Suprapubic skin (tissue), 4 donors: ENCODE measurements around the gene NFATC3. TPM values are rescaled to one million over a fixed set of nuclear protein-coding genes. Genes with fewer than 3 reads are reported as not detected.

Experiments used
- DNase-seq, 2 donors: peaks; one replicate each; pipeline ENCODE4 v3.0.0-alpha.2; 2019; ENCODE audit warnings: low spot score in 2 of 2
- H3K27ac ChIP-seq: fragments of 200-600 bp; sonication (generic); one replicate; pipeline ENCODE4 v1.5.1; 2019
- H3K27me3 ChIP-seq: fragments of 200-600 bp; sonication (generic); one replicate; pipeline ENCODE4 v1.5.1; 2019
- H3K36me3 ChIP-seq: fragments of 200-600 bp; sonication (generic); one replicate; pipeline ENCODE4 v1.5.1; 2019
- H3K4me1 ChIP-seq: fragments of 200-600 bp; sonication (generic); one replicate; pipeline ENCODE4 v1.5.1; 2019
- H3K4me3 ChIP-seq: fragments of 200-600 bp; sonication (generic); one replicate; pipeline ENCODE4 v1.5.1; 2019; ENCODE audit warnings: mild to moderate bottlenecking
- H3K9me3 ChIP-seq: fragments of 200-600 bp; sonication (generic); one replicate; pipeline ENCODE4 v1.5.1; 2019
- EP300 ChIP-seq: sonication (generic); formaldehyde crosslinking; IDR thresholded peaks from one replicate; pipeline ENCODE4 v1.6.1; 2017; ENCODE audit warnings: antibody characterized with exemption
- POLR2A ChIP-seq, 2 donors: fragments of 450-650 bp; IDR thresholded peaks; one replicate each; pipeline ENCODE4 v1.6.1; 2017; ENCODE audit warnings: antibody characterized with exemption in 2 of 2, mild to moderate bottlenecking in 2 of 2, moderate library complexity in 2 of 2
- POLR2AphosphoS5 ChIP-seq, 3 donors: sonication (generic); formaldehyde crosslinking; IDR thresholded peaks; one replicate each; pipeline ENCODE4 v1.6.1; 2017; ENCODE audit warnings: antibody characterized with exemption in 3 of 3
- WGBS: methylation state at CpG from one replicate; pipeline ENCODE4 v1.1.5; 2018; 5-methylcytosine and 5-hydroxymethylcytosine counted together
- total RNA-seq, 4 donors: library from RNA; depleted of rRNA; stranded (reverse); fragments of >200 nt; gene quantifications; one replicate each; pipeline ENCODE4 v1.1.0, GENCODE V29; 2016
- TF ChIP-seq, protein P1 (sequence below), 2 donors: fragments of 200-600 bp in 1 of 2; fragments of 450-650 bp in 1 of 2; sonication (generic) in 1 of 2; IDR thresholded peaks; one replicate each; pipeline ENCODE4 v1.5.1; 2016 to 2019; ENCODE audit warnings: antibody characterized with exemption in 2 of 2, mild to moderate bottlenecking in 1 of 2, moderate library complexity in 1 of 2

Gene NFATC3
- total RNA-seq, 4 donors from 2014 or later = 32.7 to 58.1 (median 36.9) TPM

- TF ChIP-seq, protein P1, sequence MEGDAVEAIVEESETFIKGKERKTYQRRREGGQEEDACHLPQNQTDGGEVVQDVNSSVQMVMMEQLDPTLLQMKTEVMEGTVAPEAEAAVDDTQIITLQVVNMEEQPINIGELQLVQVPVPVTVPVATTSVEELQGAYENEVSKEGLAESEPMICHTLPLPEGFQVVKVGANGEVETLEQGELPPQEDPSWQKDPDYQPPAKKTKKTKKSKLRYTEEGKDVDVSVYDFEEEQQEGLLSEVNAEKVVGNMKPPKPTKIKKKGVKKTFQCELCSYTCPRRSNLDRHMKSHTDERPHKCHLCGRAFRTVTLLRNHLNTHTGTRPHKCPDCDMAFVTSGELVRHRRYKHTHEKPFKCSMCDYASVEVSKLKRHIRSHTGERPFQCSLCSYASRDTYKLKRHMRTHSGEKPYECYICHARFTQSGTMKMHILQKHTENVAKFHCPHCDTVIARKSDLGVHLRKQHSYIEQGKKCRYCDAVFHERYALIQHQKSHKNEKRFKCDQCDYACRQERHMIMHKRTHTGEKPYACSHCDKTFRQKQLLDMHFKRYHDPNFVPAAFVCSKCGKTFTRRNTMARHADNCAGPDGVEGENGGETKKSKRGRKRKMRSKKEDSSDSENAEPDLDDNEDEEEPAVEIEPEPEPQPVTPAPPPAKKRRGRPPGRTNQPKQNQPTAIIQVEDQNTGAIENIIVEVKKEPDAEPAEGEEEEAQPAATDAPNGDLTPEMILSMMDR (IDR thresholded peaks at IDR 0.05) = no peak
- TF ChIP-seq POLR2A (IDR thresholded peaks at IDR 0.05) (no peak), POLR2AphosphoS5 (IDR thresholded peaks at IDR 0.05) (no peak), EP300 (no peak)
- no peak overlapping the region for H3K27ac ChIP-seq
- H3K4me1 ChIP-seq = no peaks in the 10 kb centered on the region
- no peak overlapping the region for H3K4me3 ChIP-seq
- WGBS = 93% methylated on average over 2 of the region's 2 CpGs
- H3K27me3 ChIP-seq = no peaks in the 10 kb centered on the region
- H3K9me3 ChIP-seq = no peaks in the 10 kb centered on the region
- DNase-seq = no peak
- H3K36me3 ChIP-seq = peaks cover 60% of the 10 kb centered on the region
These were observed 94.1 kb downstream of the NFATC3 start for GRCh38 chr16:68179196-68179795.

DNA sequence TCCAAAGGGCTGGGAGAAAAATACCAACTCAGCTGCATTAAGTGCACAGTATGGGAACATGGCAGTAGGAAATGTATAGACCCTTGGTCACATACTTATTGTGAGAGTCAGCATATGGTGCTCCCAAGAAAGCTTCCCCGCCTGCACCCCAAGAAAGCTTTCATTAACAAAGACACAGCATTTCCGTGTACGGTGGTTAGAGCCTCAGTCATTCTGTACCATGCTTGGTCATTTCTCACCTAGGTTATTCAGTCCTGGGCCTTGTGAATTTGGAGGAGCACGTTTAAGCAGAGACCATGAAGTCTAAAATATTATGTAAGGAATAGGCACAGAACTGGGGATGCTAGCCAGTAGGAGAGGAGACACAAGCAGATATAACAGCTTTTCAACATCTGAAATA lies 94.7 kb downstream of the NFATC3 start:
- 95% methylated on average over 4 of the region's 4 CpGs for WGBS
- Histone ChIP-seq H3K36me3 (peaks cover 61% of the 10 kb centered on the region), H3K27ac (no peak overlapping the region), H3K9me3 (no peaks in the 10 kb centered on the region), H3K4me1 (no peaks in the 10 kb centered on the region), H3K4me3 (no peak overlapping the region), H3K27me3 (no peaks in the 10 kb centered on the region)
- DNase-seq = no peak
- TF ChIP-seq POLR2AphosphoS5 (IDR thresholded peaks at IDR 0.05) (no peak), EP300 (no peak), POLR2A (IDR thresholded peaks at IDR 0.05) (no peak)
- TF ChIP-seq, protein P1 (IDR thresholded peaks at IDR 0.05) = no peak

DNA sequence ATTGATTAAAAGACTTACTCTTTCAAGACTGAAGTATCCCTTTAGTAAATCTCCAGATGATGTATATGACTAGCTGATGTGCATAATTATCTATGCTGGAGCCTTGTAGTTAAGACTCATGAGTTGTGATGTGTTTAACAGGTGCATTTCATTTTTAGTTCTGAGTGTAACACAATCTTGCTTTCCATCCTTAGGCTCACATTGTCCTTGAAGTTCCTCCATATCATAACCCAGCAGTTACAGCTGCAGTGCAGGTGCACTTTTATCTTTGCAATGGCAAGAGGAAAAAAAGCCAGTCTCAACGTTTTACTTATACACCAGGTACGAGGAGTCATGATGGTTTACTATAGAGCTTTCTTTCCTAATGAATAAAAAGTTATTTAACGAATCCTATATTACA lies 97.9 kb downstream of the NFATC3 start:
- no peak for TF ChIP-seq EP300
- TF ChIP-seq POLR2A (IDR thresholded peaks at IDR 0.05) = no peak
- no peak for TF ChIP-seq POLR2AphosphoS5 (IDR thresholded peaks at IDR 0.05)
- DNase-seq = no peak
- H3K27ac ChIP-seq = no peak overlapping the region
- no peaks in the 10 kb centered on the region for H3K27me3 ChIP-seq
- H3K9me3 ChIP-seq = no peaks in the 10 kb centered on the region
- H3K4me1 ChIP-seq = no peaks in the 10 kb centered on the region
- H3K36me3 ChIP-seq = peaks cover 65% of the 10 kb centered on the region
- no peak overlapping the region for H3K4me3 ChIP-seq
- WGBS = 81% methylated on average over 3 of the region's 3 CpGs

- H3K27me3 ChIP-seq = no peaks in the 10 kb centered on the region
- WGBS = 95% methylated on average over 4 of the region's 7 CpGs
- DNase-seq = no peak
- no peak overlapping the region for H3K4me3 ChIP-seq
- H3K36me3 ChIP-seq = peaks cover 66% of the 10 kb centered on the region
- no peak overlapping the region for H3K27ac ChIP-seq
- no peaks in the 10 kb centered on the region for H3K9me3 ChIP-seq
- H3K4me1 ChIP-seq = no peaks in the 10 kb centered on the region
- no peak for TF ChIP-seq POLR2A (IDR thresholded peaks at IDR 0.05)
- TF ChIP-seq EP300 = no peak
- TF ChIP-seq POLR2AphosphoS5 (IDR thresholded peaks at IDR 0.05) = no peak
- TF ChIP-seq, protein P1 (IDR thresholded peaks at IDR 0.05) = no peak
These were observed 101.7 kb downstream of the NFATC3 start for GRCh38 chr16:68186877-68187276.

- WGBS = 94% methylated on average over 2 of the region's 2 CpGs
- H3K9me3 ChIP-seq = no peaks in the 10 kb centered on the region
- TF ChIP-seq POLR2A (IDR thresholded peaks at IDR 0.05) (no peak), EP300 (no peak), POLR2AphosphoS5 (IDR thresholded peaks at IDR 0.05) (no peak)
- TF ChIP-seq, protein P1 (IDR thresholded peaks at IDR 0.05) = no peak
- peaks cover 60% of the 10 kb centered on the region for H3K36me3 ChIP-seq
- DNase-seq = no peak
- no peak overlapping the region for H3K4me3 ChIP-seq
- H3K27me3 ChIP-seq = no peaks in the 10 kb centered on the region
- no peaks in the 10 kb centered on the region for H3K4me1 ChIP-seq
- H3K27ac ChIP-seq = no peak overlapping the region
These were observed 102.3 kb downstream of the NFATC3 start for GRCh38 chr16:68187505-68187904.

DNA sequence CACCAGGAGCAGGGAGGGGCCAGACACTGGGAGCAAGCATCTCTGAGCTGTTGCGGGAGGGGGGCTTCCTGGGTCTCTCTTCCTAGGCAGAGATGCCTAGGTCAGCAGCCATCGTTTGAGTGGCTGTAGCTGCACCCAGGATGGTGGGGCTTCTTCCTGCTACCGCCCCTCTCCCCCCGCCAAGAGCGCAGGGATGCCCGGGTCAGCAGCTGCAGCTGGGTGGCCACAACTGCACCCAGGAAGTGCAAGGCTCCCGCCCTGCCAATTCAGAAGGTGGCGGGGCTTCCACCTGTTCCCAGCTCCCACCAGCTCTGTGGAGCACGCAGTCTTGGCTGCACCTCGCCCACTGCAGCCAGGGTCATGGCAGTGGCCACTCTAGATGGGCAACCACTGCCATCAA lies 103.0 kb downstream of the NFATC3 start:
- Histone ChIP-seq H3K36me3 (peaks cover 59% of the 10 kb centered on the region), H3K4me3 (no peak overlapping the region), H3K4me1 (no peaks in the 10 kb centered on the region), H3K27me3 (no peaks in the 10 kb centered on the region), H3K27ac (no peak overlapping the region), H3K9me3 (no peaks in the 10 kb centered on the region)
- 93% methylated on average over 4 of the region's 10 CpGs for WGBS
- TF ChIP-seq POLR2AphosphoS5 (IDR thresholded peaks at IDR 0.05) = no peak
- TF ChIP-seq EP300 = no peak
- TF ChIP-seq, protein P1 (IDR thresholded peaks at IDR 0.05) = no peak
- no peak for TF ChIP-seq POLR2A (IDR thresholded peaks at IDR 0.05)
- DNase-seq = no peak
